ENCODE measurements around the gene SUMO3. TPM values are rescaled to one million over a fixed set of nuclear protein-coding genes. Genes with fewer than 3 reads are reported as not detected.

The SUMO3 gene
- polyA plus RNA-seq, 1 donor (not counting 4 experiments of a cell fraction or from before 2014, with no cell fraction given), result 115 TPM

- H3K4me1 ChIP-seq (ENCODE audit: control insufficient read depth, extremely low read depth, insufficient read depth, low read length), result peaks cover 9% of the 10 kb centered on the region
- DNase-seq (ENCODE audit: low read depth, low spot score), result no peak
- H3K36me3 ChIP-seq (ENCODE audit: control insufficient read depth in 2 of 2, extremely low read depth in 1 of 2, insufficient read depth in 2 of 2, low read length in 2 of 2), result no peaks in the 10 kb centered on the region
- peaks cover 5% of the 10 kb centered on the region for H3K27me3 ChIP-seq (ENCODE audit: control insufficient read depth, extremely low read depth, insufficient read depth, low read length)
- H3K9ac ChIP-seq (ENCODE audit: control insufficient read depth, extremely low read depth, insufficient read depth, low read length), result no peak overlapping the region
- no peak for TF ChIP-seq EZH2 (IDR thresholded peaks at IDR 0.05; ENCODE audit: low read length)
- no peak for TF ChIP-seq CTCF (optimal IDR thresholded peaks at IDR 0.05 in 1 of 3, IDR thresholded peaks at IDR 0.05 in 1 of 3, conservative IDR thresholded peaks at IDR 0.05 in 1 of 3; ENCODE audit: extremely low read depth in 1 of 3, insufficient read depth in 2 of 3, low read length in 3 of 3)
- H4K20me1 ChIP-seq (ENCODE audit: control insufficient read depth, extremely low read depth, insufficient read depth, low read length), result no peaks in the 10 kb centered on the region
- H3K79me2 ChIP-seq (ENCODE audit: control insufficient read depth, insufficient read depth, low read length), result no peaks in the 10 kb centered on the region
- no peak overlapping the region for H3K4me3 ChIP-seq (ENCODE audit: control insufficient read depth in 2 of 3, extremely low read depth in 1 of 3, insufficient read depth in 2 of 3, low read depth in 1 of 3, low read length in 3 of 3)
- no peak overlapping the region for H2AFZ ChIP-seq (ENCODE audit: control insufficient read depth, low read length)
- dilution Hi-C loops (cut with MboI; ENCODE audit: extremely low pct_ligation_motif_present, low sequenced_read_pairs), result no loop called here
- no peak for FAIRE-seq
- H3K9me1 ChIP-seq (ENCODE audit: control insufficient read depth, extremely low read depth, insufficient read depth, low read length), result no peaks in the 10 kb centered on the region
- no peaks in the 10 kb centered on the region for H3K9me3 ChIP-seq (ENCODE audit: control insufficient read depth, low read depth, low read length)
- H3K27ac ChIP-seq (ENCODE audit: control insufficient read depth, insufficient read depth, low read length), result no peak overlapping the region
- no peak overlapping the region for H3K4me2 ChIP-seq (ENCODE audit: control insufficient read depth, extremely low read depth, insufficient read depth, low read depth, low read length)
Measured at GRCh38 chr21:44758781-44759627, 58.9 kb downstream of the SUMO3 start.

- no peaks in the 10 kb centered on the region for H3K36me3 ChIP-seq (ENCODE audit: control insufficient read depth in 2 of 2, extremely low read depth in 1 of 2, insufficient read depth in 2 of 2, low read length in 2 of 2)
- dilution Hi-C loops (cut with MboI; ENCODE audit: extremely low pct_ligation_motif_present, low sequenced_read_pairs), result no loop called here
- H3K4me2 ChIP-seq (ENCODE audit: control insufficient read depth, extremely low read depth, insufficient read depth, low read depth, low read length), result no peak overlapping the region
- peaks cover 14% of the 10 kb centered on the region for H3K4me1 ChIP-seq (ENCODE audit: control insufficient read depth, extremely low read depth, insufficient read depth, low read length)
- H3K9me3 ChIP-seq (ENCODE audit: control insufficient read depth, low read depth, low read length), result no peaks in the 10 kb centered on the region
- no peaks in the 10 kb centered on the region for H3K9me1 ChIP-seq (ENCODE audit: control insufficient read depth, extremely low read depth, insufficient read depth, low read length)
- no peak overlapping the region for H3K9ac ChIP-seq (ENCODE audit: control insufficient read depth, extremely low read depth, insufficient read depth, low read length)
- TF ChIP-seq CTCF (optimal IDR thresholded peaks at IDR 0.05 in 1 of 3, IDR thresholded peaks at IDR 0.05 in 1 of 3, conservative IDR thresholded peaks at IDR 0.05 in 1 of 3; ENCODE audit: extremely low read depth in 1 of 3, insufficient read depth in 2 of 3, low read length in 3 of 3) (no peak), EZH2 (IDR thresholded peaks at IDR 0.05; ENCODE audit: low read length) (no peak)
- H4K20me1 ChIP-seq (ENCODE audit: control insufficient read depth, extremely low read depth, insufficient read depth, low read length), result no peaks in the 10 kb centered on the region
- no peaks in the 10 kb centered on the region for H3K79me2 ChIP-seq (ENCODE audit: control insufficient read depth, insufficient read depth, low read length)
- no peak overlapping the region for H2AFZ ChIP-seq (ENCODE audit: control insufficient read depth, low read length)
- no peak for DNase-seq (ENCODE audit: low read depth, low spot score)
- no peak overlapping the region for H3K4me3 ChIP-seq (ENCODE audit: control insufficient read depth in 2 of 3, extremely low read depth in 1 of 3, insufficient read depth in 2 of 3, low read depth in 1 of 3, low read length in 3 of 3)
- FAIRE-seq, result no peak
- no peaks in the 10 kb centered on the region for H3K27me3 ChIP-seq (ENCODE audit: control insufficient read depth, extremely low read depth, insufficient read depth, low read length)
- no peak overlapping the region for H3K27ac ChIP-seq (ENCODE audit: control insufficient read depth, insufficient read depth, low read length)
Measured at GRCh38 chr21:44758141-44758561, 59.7 kb downstream of the SUMO3 start.
